GM23338 (cell line): ENCODE measurements around the gene TMEM231. TPM values are rescaled to one million over a fixed set of nuclear protein-coding genes. Genes with fewer than 3 reads are reported as not detected.

Source experiments
- ATAC-seq: fragments of 200-7000 bp; cut with Tn5 transposase; 3 replicates; pipeline ENCODE4 v1.9.1; 2020
- DNase-seq: peaks from one replicate; pipeline ENCODE4 v3.0.0-alpha.2; 2015; ENCODE audit warnings: low spot score
- H2AFZ ChIP-seq: fragments of 200-600 bp; sonication (generic); 2 replicates; pipeline ENCODE4 v1.8.0; 2016; ENCODE audit warnings: antibody characterized with exemption, mild to moderate bottlenecking, moderate library complexity
- H3F3A ChIP-seq: fragments of 200-600 bp; sonication (generic); replicated peaks from 2 replicates; pipeline ENCODE4 v1.8.0; 2017; ENCODE audit warnings: antibody characterized with exemption, mixed run types, low read depth
- H3K27ac ChIP-seq: fragments of 200-600 bp; sonication (generic); 2 replicates; pipeline ENCODE4 v1.6.1; 2016; ENCODE audit warnings: low read depth
- H3K27me3 ChIP-seq: fragments of 200-600 bp; sonication (generic); 2 replicates; pipeline ENCODE4 v1.8.0; 2016; ENCODE audit warnings: mild to moderate bottlenecking, mixed run types, moderate library complexity; ENCODE audit not compliant: insufficient read depth
- H3K36me3 ChIP-seq: fragments of 200-600 bp; sonication (generic); 2 replicates; pipeline ENCODE4 v1.8.0; 2016; ENCODE audit warnings: mild to moderate bottlenecking; ENCODE audit not compliant: insufficient read depth
- H3K4me1 ChIP-seq: fragments of 200-600 bp; sonication (generic); 2 replicates; pipeline ENCODE4 v1.8.0; 2016; ENCODE audit warnings: mild to moderate bottlenecking, moderate library complexity; ENCODE audit not compliant: insufficient read depth
- H3K4me2 ChIP-seq: fragments of 200-600 bp; sonication (generic); 2 replicates; pipeline ENCODE4 v1.7.1; 2017; ENCODE audit warnings: mixed run types
- H3K4me3 ChIP-seq: fragments of 200-600 bp; sonication (generic); 2 replicates; pipeline ENCODE4 v1.6.1; 2016; ENCODE audit warnings: mixed run types
- H3K79me2 ChIP-seq: fragments of 200-600 bp; sonication (generic); replicated peaks from 2 replicates; pipeline ENCODE4 v1.8.0; 2017; ENCODE audit warnings: mild to moderate bottlenecking; ENCODE audit not compliant: insufficient read depth
- H3K9me2 ChIP-seq: fragments of 200-600 bp; sonication (generic); 2 replicates; pipeline ENCODE4 v1.8.0; 2017; ENCODE audit not compliant: insufficient read depth
- H4K20me1 ChIP-seq: fragments of 200-600 bp; sonication (generic); replicated peaks from 2 replicates; pipeline ENCODE4 v1.8.0; 2017; ENCODE audit warnings: mild to moderate bottlenecking; ENCODE audit not compliant: insufficient read depth
- H3K27ac Mint-ChIP-seq: 2 replicates; pipeline ENCODE4 v1.8.0; 2020; ENCODE audit warnings: inconsistent platforms, mild to moderate bottlenecking, moderate library complexity, mixed read lengths
- H3K27me3 Mint-ChIP-seq: 3 replicates; pipeline ENCODE4 v1.8.0; 2022; ENCODE audit warnings: low read depth, mild to moderate bottlenecking, moderate library complexity, mixed read lengths, inconsistent platforms; ENCODE audit not compliant: insufficient read depth, poor library complexity
- H3K36me3 Mint-ChIP-seq: 3 replicates; pipeline ENCODE4 v1.8.0; 2021; ENCODE audit warnings: low read depth, mild to moderate bottlenecking, inconsistent platforms, moderate library complexity, mixed read lengths
- H3K4me1 Mint-ChIP-seq: 3 replicates; pipeline ENCODE4 v1.8.0; 2020; ENCODE audit warnings: mild to moderate bottlenecking, inconsistent platforms, mixed read lengths
- H3K4me3 Mint-ChIP-seq: 3 replicates; pipeline ENCODE4 v1.8.0; 2021; ENCODE audit warnings: moderate library complexity, mild to moderate bottlenecking, inconsistent platforms, mixed read lengths
- H3K9me3 Mint-ChIP-seq: 3 replicates; pipeline ENCODE4 v1.8.0; 2020; ENCODE audit warnings: moderate library complexity, mild to moderate bottlenecking, inconsistent platforms, mixed read lengths
- CREB1 ChIP-seq: fragments of 250-450 bp; sonication (Bioruptor Pico); IDR thresholded peaks from 2 replicates; pipeline ENCODE4 v1.5.0; 2020; ENCODE audit warnings: low read depth, mild to moderate bottlenecking, moderate library complexity
- EZH2phosphoT487 ChIP-seq: fragments of 200-600 bp; sonication (generic); IDR thresholded peaks from one replicate; pipeline ENCODE4 v1.8.1; 2018; ENCODE audit warnings: antibody characterized with exemption; ENCODE audit not compliant: unreplicated experiment
- NANOG ChIP-seq: IDR thresholded peaks from 2 replicates; pipeline ENCODE4 v1.6.1; 2016; ENCODE audit warnings: antibody characterized with exemption, borderline replicate concordance
- REST ChIP-seq: IDR thresholded peaks from one replicate; pipeline ENCODE4 v1.6.1; 2018; ENCODE audit warnings: antibody characterized with exemption; ENCODE audit not compliant: unreplicated experiment
- STAT1 ChIP-seq: IDR thresholded peaks from one replicate; pipeline ENCODE4 v1.6.1; 2016; ENCODE audit warnings: antibody characterized with exemption; ENCODE audit not compliant: unreplicated experiment
- ZNF331 ChIP-seq: fragments of 250-450 bp; sonication (Bioruptor Pico); IDR thresholded peaks from 2 replicates; pipeline ENCODE4 v1.5.0; 2020; ENCODE audit warnings: low read depth, mild to moderate bottlenecking, moderate library complexity
- polyA plus RNA-seq: library from polyadenylated mRNA; unstranded; fragments of >200 nt; fragmentation: Nextera tagmentation; extraction: Ambion mirVana; gene quantifications from 2 replicates; pipeline ENCODE4 v1.2.1, GENCODE V29; 2016
- total RNA-seq: library from RNA; depleted of rRNA; stranded (reverse); fragments of >200 nt; shearing (Covaris generic); gene quantifications from 2 replicates; pipeline ENCODE4 v1.2.3, GENCODE V29; 2014
- TF ChIP-seq, protein P1 (sequence below): fragments of 250-450 bp; sonication (Bioruptor Pico); IDR thresholded peaks from 2 replicates; pipeline ENCODE4 v1.5.0; 2020; ENCODE audit warnings: mild to moderate bottlenecking, moderate library complexity
- TF ChIP-seq, protein P2 (sequence below), 2 experiments: fragments of 200-600 bp in 1 of 2; sonication (generic) in 1 of 2; conservative IDR thresholded peaks; 2 replicates each; pipeline versions ENCODE4 v1.5.1 to v1.6.1; 2016 to 2017; ENCODE audit warnings: antibody characterized with exemption in 2 of 2, low read depth in 2 of 2, mild to moderate bottlenecking in 2 of 2, moderate library complexity in 1 of 2
- TF ChIP-seq, protein P3 (sequence below): IDR thresholded peaks from 2 replicates; pipeline ENCODE4 v1.6.1; 2016; ENCODE audit warnings: antibody characterized with exemption

TMEM231 gene
- total and polyA plus RNA-seq, 2 experiments from 2014 or later: 5.3 to 19.9 TPM

DNA sequence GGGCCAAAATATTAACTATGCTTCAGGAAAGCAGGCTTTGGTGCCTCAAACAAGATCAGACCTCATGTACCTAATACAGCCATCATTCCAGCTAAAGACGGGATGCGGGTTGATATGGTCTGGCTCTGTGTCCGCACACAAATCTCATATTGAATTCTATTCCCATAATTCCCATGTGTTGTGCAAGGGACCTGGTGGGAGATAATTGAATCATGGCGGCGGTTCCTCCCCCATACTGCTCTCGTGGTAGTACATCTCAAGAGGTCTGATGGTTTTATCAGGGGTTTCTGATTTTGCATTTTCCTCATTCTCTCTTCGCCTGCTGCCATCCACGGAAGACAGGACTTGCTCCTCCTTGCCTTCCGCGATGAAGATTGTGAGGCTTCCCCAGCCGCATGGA, 41.8 kb downstream of the TMEM231 start (continued):
- TF ChIP-seq, protein P1, sequence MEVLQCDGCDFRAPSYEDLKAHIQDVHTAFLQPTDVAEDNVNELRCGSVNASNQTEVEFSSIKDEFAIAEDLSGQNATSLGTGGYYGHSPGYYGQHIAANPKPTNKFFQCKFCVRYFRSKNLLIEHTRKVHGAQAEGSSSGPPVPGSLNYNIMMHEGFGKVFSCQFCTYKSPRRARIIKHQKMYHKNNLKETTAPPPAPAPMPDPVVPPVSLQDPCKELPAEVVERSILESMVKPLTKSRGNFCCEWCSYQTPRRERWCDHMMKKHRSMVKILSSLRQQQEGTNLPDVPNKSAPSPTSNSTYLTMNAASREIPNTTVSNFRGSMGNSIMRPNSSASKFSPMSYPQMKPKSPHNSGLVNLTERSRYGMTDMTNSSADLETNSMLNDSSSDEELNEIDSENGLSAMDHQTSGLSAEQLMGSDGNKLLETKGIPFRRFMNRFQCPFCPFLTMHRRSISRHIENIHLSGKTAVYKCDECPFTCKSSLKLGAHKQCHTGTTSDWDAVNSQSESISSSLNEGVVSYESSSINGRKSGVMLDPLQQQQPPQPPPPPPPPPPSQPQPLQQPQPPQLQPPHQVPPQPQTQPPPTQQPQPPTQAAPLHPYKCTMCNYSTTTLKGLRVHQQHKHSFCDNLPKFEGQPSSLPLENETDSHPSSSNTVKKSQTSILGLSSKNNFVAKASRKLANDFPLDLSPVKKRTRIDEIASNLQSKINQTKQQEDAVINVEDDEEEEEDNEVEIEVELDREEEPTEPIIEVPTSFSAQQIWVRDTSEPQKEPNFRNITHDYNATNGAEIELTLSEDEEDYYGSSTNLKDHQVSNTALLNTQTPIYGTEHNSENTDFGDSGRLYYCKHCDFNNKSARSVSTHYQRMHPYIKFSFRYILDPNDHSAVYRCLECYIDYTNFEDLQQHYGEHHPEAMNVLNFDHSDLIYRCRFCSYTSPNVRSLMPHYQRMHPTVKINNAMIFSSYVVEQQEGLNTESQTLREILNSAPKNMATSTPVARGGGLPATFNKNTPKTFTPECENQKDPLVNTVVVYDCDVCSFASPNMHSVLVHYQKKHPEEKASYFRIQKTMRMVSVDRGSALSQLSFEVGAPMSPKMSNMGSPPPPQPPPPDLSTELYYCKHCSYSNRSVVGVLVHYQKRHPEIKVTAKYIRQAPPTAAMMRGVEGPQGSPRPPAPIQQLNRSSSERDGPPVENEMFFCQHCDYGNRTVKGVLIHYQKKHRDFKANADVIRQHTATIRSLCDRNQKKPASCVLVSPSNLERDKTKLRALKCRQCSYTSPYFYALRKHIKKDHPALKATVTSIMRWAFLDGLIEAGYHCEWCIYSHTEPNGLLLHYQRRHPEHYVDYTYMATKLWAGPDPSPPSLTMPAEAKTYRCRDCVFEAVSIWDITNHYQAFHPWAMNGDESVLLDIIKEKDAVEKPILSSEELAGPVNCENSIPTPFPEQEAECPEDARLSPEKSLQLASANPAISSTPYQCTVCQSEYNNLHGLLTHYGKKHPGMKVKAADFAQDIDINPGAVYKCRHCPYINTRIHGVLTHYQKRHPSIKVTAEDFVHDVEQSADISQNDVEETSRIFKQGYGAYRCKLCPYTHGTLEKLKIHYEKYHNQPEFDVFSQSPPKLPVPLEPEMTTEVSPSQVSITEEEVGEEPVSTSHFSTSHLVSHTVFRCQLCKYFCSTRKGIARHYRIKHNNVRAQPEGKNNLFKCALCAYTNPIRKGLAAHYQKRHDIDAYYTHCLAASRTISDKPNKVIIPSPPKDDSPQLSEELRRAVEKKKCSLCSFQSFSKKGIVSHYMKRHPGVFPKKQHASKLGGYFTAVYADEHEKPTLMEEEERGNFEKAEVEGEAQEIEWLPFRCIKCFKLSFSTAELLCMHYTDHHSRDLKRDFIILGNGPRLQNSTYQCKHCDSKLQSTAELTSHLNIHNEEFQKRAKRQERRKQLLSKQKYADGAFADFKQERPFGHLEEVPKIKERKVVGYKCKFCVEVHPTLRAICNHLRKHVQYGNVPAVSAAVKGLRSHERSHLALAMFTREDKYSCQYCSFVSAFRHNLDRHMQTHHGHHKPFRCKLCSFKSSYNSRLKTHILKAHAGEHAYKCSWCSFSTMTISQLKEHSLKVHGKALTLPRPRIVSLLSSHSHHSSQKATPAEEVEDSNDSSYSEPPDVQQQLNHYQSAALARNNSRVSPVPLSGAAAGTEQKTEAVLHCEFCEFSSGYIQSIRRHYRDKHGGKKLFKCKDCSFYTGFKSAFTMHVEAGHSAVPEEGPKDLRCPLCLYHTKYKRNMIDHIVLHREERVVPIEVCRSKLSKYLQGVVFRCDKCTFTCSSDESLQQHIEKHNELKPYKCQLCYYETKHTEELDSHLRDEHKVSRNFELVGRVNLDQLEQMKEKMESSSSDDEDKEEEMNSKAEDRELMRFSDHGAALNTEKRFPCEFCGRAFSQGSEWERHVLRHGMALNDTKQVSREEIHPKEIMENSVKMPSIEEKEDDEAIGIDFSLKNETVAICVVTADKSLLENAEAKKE (CRISPR knock-in tag): no peak
- TF ChIP-seq STAT1: no peak
- TF ChIP-seq, protein P2, sequence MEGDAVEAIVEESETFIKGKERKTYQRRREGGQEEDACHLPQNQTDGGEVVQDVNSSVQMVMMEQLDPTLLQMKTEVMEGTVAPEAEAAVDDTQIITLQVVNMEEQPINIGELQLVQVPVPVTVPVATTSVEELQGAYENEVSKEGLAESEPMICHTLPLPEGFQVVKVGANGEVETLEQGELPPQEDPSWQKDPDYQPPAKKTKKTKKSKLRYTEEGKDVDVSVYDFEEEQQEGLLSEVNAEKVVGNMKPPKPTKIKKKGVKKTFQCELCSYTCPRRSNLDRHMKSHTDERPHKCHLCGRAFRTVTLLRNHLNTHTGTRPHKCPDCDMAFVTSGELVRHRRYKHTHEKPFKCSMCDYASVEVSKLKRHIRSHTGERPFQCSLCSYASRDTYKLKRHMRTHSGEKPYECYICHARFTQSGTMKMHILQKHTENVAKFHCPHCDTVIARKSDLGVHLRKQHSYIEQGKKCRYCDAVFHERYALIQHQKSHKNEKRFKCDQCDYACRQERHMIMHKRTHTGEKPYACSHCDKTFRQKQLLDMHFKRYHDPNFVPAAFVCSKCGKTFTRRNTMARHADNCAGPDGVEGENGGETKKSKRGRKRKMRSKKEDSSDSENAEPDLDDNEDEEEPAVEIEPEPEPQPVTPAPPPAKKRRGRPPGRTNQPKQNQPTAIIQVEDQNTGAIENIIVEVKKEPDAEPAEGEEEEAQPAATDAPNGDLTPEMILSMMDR (conservative IDR thresholded peaks at IDR 0.05; ENCODE audit: low read depth in 2 of 2): no peak
- no peak for TF ChIP-seq NANOG

GRCh38 chr16:75506574-75506973, 49.5 kb downstream of the TMEM231 start:
- no peaks in the 10 kb centered on the region for H3K27me3 Mint-ChIP-seq
- Histone ChIP-seq H3K36me3 (no peaks in the 10 kb centered on the region), H4K20me1 (no peaks in the 10 kb centered on the region; the same call in 1 of the 2 replicates), H3F3A (no peaks in the 10 kb centered on the region), H3K79me2 (no peaks in the 10 kb centered on the region), H2AFZ (no peak overlapping the region), H3K9me2 (no peaks in the 10 kb centered on the region), H3K4me3 (no peak overlapping the region), H3K4me2 (no peak overlapping the region), H3K4me1 (no peaks in the 10 kb centered on the region), H3K27ac (no peak overlapping the region), H3K27me3 (no peaks in the 10 kb centered on the region)
- H3K36me3 Mint-ChIP-seq: no peaks in the 10 kb centered on the region
- no peaks in the 10 kb centered on the region for H3K9me3 Mint-ChIP-seq
- no peak overlapping the region for H3K4me3 Mint-ChIP-seq
- DNase-seq: no peak
- H3K4me1 Mint-ChIP-seq: peaks cover 3% of the 10 kb centered on the region; the same call in 1 of the 3 replicates
- no peak overlapping the region for H3K27ac Mint-ChIP-seq
- no peak for ATAC-seq
- TF ChIP-seq CREB1 (CRISPR knock-in tag): no peak
- TF ChIP-seq, protein P3, sequence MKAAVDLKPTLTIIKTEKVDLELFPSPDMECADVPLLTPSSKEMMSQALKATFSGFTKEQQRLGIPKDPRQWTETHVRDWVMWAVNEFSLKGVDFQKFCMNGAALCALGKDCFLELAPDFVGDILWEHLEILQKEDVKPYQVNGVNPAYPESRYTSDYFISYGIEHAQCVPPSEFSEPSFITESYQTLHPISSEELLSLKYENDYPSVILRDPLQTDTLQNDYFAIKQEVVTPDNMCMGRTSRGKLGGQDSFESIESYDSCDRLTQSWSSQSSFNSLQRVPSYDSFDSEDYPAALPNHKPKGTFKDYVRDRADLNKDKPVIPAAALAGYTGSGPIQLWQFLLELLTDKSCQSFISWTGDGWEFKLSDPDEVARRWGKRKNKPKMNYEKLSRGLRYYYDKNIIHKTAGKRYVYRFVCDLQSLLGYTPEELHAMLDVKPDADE: no peak
- TF ChIP-seq EZH2phosphoT487: no peak
- TF ChIP-seq REST: no peak
- no peak for TF ChIP-seq ZNF331
